ENCODE measurements around the gene ANAPC15. TPM values are rescaled to one million over a fixed set of nuclear protein-coding genes. Genes with fewer than 3 reads are reported as not detected.

The ANAPC15 gene
- total and polyA plus RNA-seq, 9 of the 15 experiments (the other 6 are each of a cell fraction or from before 2014, with no cell fraction given), result 53.0 to 254 (median 75.7) TPM

DNA sequence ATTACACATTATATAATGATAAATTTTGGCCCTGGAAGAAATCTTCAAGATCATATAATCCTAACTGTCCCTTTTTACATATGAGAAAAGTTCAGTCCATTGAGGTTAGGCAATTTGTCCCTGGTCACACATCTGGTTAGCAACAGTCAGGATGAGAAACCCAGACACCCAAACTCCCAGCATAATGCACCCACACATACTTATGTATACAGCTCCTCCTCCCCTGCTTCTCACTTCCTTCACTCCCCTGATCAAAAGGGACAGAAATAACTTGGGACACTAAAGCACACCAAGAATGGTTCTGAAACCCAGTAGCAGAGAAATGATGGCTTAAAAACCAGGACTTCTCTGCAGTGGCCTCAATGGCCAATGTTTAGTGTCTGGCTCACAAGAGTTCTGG, 43.3 kb downstream of the ANAPC15 start (continued):
- TF ChIP-seq, protein P1, sequence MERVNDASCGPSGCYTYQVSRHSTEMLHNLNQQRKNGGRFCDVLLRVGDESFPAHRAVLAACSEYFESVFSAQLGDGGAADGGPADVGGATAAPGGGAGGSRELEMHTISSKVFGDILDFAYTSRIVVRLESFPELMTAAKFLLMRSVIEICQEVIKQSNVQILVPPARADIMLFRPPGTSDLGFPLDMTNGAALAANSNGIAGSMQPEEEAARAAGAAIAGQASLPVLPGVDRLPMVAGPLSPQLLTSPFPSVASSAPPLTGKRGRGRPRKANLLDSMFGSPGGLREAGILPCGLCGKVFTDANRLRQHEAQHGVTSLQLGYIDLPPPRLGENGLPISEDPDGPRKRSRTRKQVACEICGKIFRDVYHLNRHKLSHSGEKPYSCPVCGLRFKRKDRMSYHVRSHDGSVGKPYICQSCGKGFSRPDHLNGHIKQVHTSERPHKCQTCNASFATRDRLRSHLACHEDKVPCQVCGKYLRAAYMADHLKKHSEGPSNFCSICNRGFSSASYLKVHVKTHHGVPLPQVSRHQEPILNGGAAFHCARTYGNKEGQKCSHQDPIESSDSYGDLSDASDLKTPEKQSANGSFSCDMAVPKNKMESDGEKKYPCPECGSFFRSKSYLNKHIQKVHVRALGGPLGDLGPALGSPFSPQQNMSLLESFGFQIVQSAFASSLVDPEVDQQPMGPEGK (CRISPR knock-in tag; IDR thresholded peaks at IDR 0.05; ENCODE audit: borderline replicate concordance), result no peak
- TF ChIP-seq NFYB (IDR thresholded peaks at IDR 0.05; ENCODE audit: extremely low read depth, insufficient read length), result no peak
- TF ChIP-seq PPARD (CRISPR knock-in tag; IDR thresholded peaks at IDR 0.05), result no peak
- TF ChIP-seq ZNF124 (CRISPR knock-in tag; IDR thresholded peaks at IDR 0.05), result no peak
- no peak for TF ChIP-seq KAT7 (CRISPR knock-in tag; IDR thresholded peaks at IDR 0.05; ENCODE audit: borderline replicate concordance)
- TF ChIP-seq, protein P2, sequence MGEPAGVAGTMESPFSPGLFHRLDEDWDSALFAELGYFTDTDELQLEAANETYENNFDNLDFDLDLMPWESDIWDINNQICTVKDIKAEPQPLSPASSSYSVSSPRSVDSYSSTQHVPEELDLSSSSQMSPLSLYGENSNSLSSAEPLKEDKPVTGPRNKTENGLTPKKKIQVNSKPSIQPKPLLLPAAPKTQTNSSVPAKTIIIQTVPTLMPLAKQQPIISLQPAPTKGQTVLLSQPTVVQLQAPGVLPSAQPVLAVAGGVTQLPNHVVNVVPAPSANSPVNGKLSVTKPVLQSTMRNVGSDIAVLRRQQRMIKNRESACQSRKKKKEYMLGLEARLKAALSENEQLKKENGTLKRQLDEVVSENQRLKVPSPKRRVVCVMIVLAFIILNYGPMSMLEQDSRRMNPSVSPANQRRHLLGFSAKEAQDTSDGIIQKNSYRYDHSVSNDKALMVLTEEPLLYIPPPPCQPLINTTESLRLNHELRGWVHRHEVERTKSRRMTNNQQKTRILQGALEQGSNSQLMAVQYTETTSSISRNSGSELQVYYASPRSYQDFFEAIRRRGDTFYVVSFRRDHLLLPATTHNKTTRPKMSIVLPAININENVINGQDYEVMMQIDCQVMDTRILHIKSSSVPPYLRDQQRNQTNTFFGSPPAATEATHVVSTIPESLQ (CRISPR knock-in tag; IDR thresholded peaks at IDR 0.05), result no peak

DNA sequence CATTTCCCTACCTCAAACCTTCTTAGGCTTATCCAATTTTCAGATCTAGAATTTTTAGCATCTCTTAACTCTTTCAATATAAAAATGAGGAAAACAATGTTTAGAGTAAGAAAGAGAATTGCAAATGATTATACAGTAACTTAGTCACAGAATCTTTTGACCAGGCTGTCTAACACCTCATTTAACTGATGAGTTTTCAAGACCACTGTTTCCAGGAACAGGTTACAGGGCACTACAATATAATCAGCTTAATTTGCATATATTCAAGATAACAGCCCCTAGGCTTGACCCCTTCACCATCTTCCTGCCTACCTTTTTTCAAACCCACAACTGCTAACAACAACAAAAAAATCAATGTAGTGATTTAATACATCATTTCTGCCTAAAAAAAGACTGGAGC, 44.8 kb downstream of the ANAPC15 start:
- Histone ChIP-seq H3K4me1 (replicated peaks in 1 of 2; ENCODE audit: control insufficient read depth in 2 of 2, insufficient read depth in 2 of 2, low read length in 2 of 2) (peaks cover 5 to 11% of the 10 kb centered on the region in 2 experiments; a peak in 4 of 5 replicates), H4K20me1 (replicated peaks; ENCODE audit: control insufficient read depth, insufficient read depth, low read length) (no peaks in the 10 kb centered on the region; the same call in 1 of the 2 replicates), H3K27me3 (ENCODE audit: control insufficient read depth in 2 of 2, insufficient read depth in 2 of 2, low read length in 2 of 2) (no peaks in the 10 kb centered on the region), H3K9ac (ENCODE audit: insufficient read depth in 1 of 2, low read depth in 2 of 2, low read length in 2 of 2) (no peak overlapping the region), H3K27ac (ENCODE audit: extremely low read depth, low read depth, low read length) (no peak overlapping the region), H3K9me1 (ENCODE audit: control insufficient read depth, insufficient read depth, low read length) (no peaks in the 10 kb centered on the region), H3K4me2 (ENCODE audit: insufficient read depth, low read length) (no peak overlapping the region), H3K4me3 (no peak overlapping the region), H3K9me3 (replicated peaks; ENCODE audit: control insufficient read depth, insufficient read depth, low read depth, low read length) (no peaks in the 10 kb centered on the region), H3K79me2 (ENCODE audit: control insufficient read depth, insufficient read depth, low read length) (peaks cover 65% of the 10 kb centered on the region), H3K36me3 (ENCODE audit: control insufficient read depth, insufficient read depth, low read length) (peaks cover 55% of the 10 kb centered on the region), H2AFZ (ENCODE audit: low read depth, low read length) (no peak overlapping the region)
- ATAC-seq (no peak), FAIRE-seq (no peak), DNase-seq (ENCODE audit: extremely low read depth in 1 of 4, low spot score in 3 of 4) (no peak)
- TF ChIP-seq TBP (optimal IDR thresholded peaks at IDR 0.05; ENCODE audit: low read depth, low read length) (no peak), CHD4 (IDR thresholded peaks at IDR 0.05; ENCODE audit: insufficient read depth, insufficient replicate concordance, low read depth, low read length, poor library complexity, severe bottlenecking) (no peak), RAD21 (CRISPR knock-in tag; conservative IDR thresholded peaks at IDR 0.05 in 1 of 2, IDR thresholded peaks at IDR 0.05 in 1 of 2) (no peak), POLR3G (IDR thresholded peaks at IDR 0.05; ENCODE audit: extremely low read depth, insufficient read length, insufficient replicate concordance) (no peak), ARID2 (IDR thresholded peaks at IDR 0.05) (no peak), CEBPB (tag; IDR thresholded peaks at IDR 0.05) (no peak), NCOA4 (IDR thresholded peaks at IDR 0.05; ENCODE audit: partially characterized antibody) (no peak)
- TF ChIP-seq, protein P3, sequence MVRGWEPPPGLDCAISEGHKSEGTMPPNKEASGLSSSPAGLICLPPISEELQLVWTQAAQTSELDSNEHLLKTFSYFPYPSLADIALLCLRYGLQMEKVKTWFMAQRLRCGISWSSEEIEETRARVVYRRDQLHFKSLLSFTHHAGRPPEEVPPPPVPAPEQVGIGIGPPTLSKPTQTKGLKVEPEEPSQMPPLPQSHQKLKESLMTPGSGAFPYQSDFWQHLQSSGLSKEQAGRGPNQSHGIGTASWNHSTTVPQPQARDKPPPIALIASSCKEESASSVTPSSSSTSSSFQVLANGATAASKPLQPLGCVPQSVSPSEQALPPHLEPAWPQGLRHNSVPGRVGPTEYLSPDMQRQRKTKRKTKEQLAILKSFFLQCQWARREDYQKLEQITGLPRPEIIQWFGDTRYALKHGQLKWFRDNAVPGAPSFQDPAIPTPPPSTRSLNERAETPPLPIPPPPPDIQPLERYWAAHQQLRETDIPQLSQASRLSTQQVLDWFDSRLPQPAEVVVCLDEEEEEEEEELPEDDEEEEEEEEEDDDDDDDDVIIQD (CRISPR knock-in tag; IDR thresholded peaks at IDR 0.05), result no peak
- no TSS peak for BruUV-seq (replicated peaks)
- CTCF ChIA-PET (ENCODE audit: low intra/inter-chr PET ratio), result no interaction called here
- intact Hi-C loops (cut with micrococcal nuclease) (no loop called here), in situ Hi-C loops (cut with MboI) (no loop called here)
- POLR2A ChIA-PET, result interaction anchor here (0.6 to 2.7 kb wide), 10 partner anchors 8 to 175 kb away, joined by 3 to 9 read pairs (median 4); no protein-coding TSS in a partner anchor
